H9 (cell line): ENCODE results near the gene JSRP1. TPM values are rescaled to one million over a fixed set of nuclear protein-coding genes. Genes with fewer than 3 reads are reported as not detected.
A peak's percentile ranks its signal among the peaks of the same experiment; 100 is the strongest.

Source experiments
- DNase-seq: peaks from one replicate; pipeline ENCODE4 v3.0.0-alpha.2; 2017
- H2AFZ ChIP-seq: one replicate; pipeline ENCODE4 v1.6.1; 2013; ENCODE audit warnings: mild to moderate bottlenecking, low read length, control low read depth, moderate library complexity
- H2AK5ac ChIP-seq: 2 replicates; pipeline ENCODE4 v1.6.1; 2013; ENCODE audit warnings: low read length, control low read depth, mixed read lengths; ENCODE audit not compliant: insufficient read length
- H2BK120ac ChIP-seq: one replicate; pipeline ENCODE4 v1.6.1; 2013; ENCODE audit warnings: low read depth, mild to moderate bottlenecking, low read length, control low read depth, inconsistent platforms; ENCODE audit not compliant: poor library complexity, severe bottlenecking
- H2BK12ac ChIP-seq: 2 replicates; pipeline ENCODE4 v1.6.1; 2013; ENCODE audit warnings: low read length, control low read depth, mixed read lengths, low read depth; ENCODE audit not compliant: insufficient read length
- H2BK15ac ChIP-seq: 2 replicates; pipeline ENCODE4 v1.6.1; 2013; ENCODE audit warnings: low read depth, low read length, control low read depth
- H2BK20ac ChIP-seq: one replicate; pipeline ENCODE4 v1.6.1; 2013; ENCODE audit warnings: low read depth, mild to moderate bottlenecking, low read length, control low read depth, inconsistent platforms; ENCODE audit not compliant: poor library complexity, severe bottlenecking
- H2BK5ac ChIP-seq: 2 replicates; pipeline ENCODE4 v1.6.1; 2013; ENCODE audit warnings: low read length, control low read depth, mixed read lengths; ENCODE audit not compliant: insufficient read length
- H3K14ac ChIP-seq: 2 replicates; pipeline ENCODE4 v1.6.1; 2013; ENCODE audit warnings: low read length, control low read depth; ENCODE audit not compliant: insufficient read depth
- H3K18ac ChIP-seq: 2 replicates; pipeline ENCODE4 v1.6.1; 2013; ENCODE audit warnings: low read depth, mild to moderate bottlenecking, mixed read lengths, low read length, control low read depth; ENCODE audit not compliant: insufficient read length
- H3K23ac ChIP-seq: 2 replicates; pipeline ENCODE4 v1.6.1; 2013; ENCODE audit warnings: low read length, control low read depth, mixed read lengths, low read depth; ENCODE audit not compliant: insufficient read length
- H3K23me2 ChIP-seq: 2 replicates; pipeline ENCODE4 v1.6.1; 2013; ENCODE audit warnings: low read depth, mild to moderate bottlenecking, mixed read lengths, low read length, control low read depth; ENCODE audit not compliant: insufficient read length, poor library complexity, severe bottlenecking
- H3K27ac ChIP-seq: 2 replicates; pipeline ENCODE4 v1.5.1; 2013; ENCODE audit warnings: low read length, control low read depth, mixed read lengths, low read depth; ENCODE audit not compliant: insufficient read length
- H3K27me3 ChIP-seq: 2 replicates; pipeline ENCODE4 v1.6.1; 2013; ENCODE audit warnings: low read length, control low read depth, inconsistent platforms; ENCODE audit not compliant: insufficient read depth
- H3K4ac ChIP-seq: 2 replicates; pipeline ENCODE4 v1.6.1; 2013; ENCODE audit warnings: low read depth, mild to moderate bottlenecking, control low read depth, inconsistent platforms, low read length, moderate library complexity
- H3K4me1 ChIP-seq: 2 replicates; pipeline ENCODE4 v1.6.1; 2013; ENCODE audit warnings: low read length, control low read depth, inconsistent platforms; ENCODE audit not compliant: insufficient read depth
- H3K4me2 ChIP-seq: 2 replicates; pipeline ENCODE4 v1.6.1; 2013; ENCODE audit warnings: low read length, control low read depth, mixed read lengths; ENCODE audit not compliant: insufficient read length, insufficient read depth
- H3K56ac ChIP-seq: 2 replicates; pipeline ENCODE4 v1.6.1; 2013; ENCODE audit warnings: low read depth, mild to moderate bottlenecking, mixed read lengths, low read length, control low read depth; ENCODE audit not compliant: insufficient read length
- H3K79me1 ChIP-seq: 2 replicates; pipeline ENCODE4 v1.6.1; 2013; ENCODE audit warnings: low read depth, mild to moderate bottlenecking, moderate library complexity, low read length, control low read depth, inconsistent platforms; ENCODE audit not compliant: insufficient read depth, poor library complexity, severe bottlenecking
- H3K79me2 ChIP-seq: 2 replicates; pipeline ENCODE4 v1.6.1; 2013; ENCODE audit warnings: low read length, control low read depth, inconsistent platforms; ENCODE audit not compliant: insufficient read depth
- H3K9ac ChIP-seq: 2 replicates; pipeline ENCODE4 v1.6.1; 2013; ENCODE audit warnings: low read length, control low read depth, mixed read lengths; ENCODE audit not compliant: insufficient read length; ENCODE audit errors: extremely low read depth
- H3K9me3 ChIP-seq: one replicate; pipeline ENCODE4 v1.6.1; 2013; ENCODE audit warnings: low read depth, low read length, inconsistent platforms; ENCODE audit not compliant: control insufficient read depth
- H3T11ph ChIP-seq: one replicate; pipeline ENCODE4 v1.6.1; 2013; ENCODE audit warnings: mild to moderate bottlenecking, low read length, control low read depth, inconsistent platforms
- H4K20me1 ChIP-seq: one replicate; pipeline ENCODE4 v1.6.1; 2013; ENCODE audit not compliant: control insufficient read depth, insufficient read length, insufficient read depth
- H4K5ac ChIP-seq: 2 replicates; pipeline ENCODE4 v1.6.1; 2013; ENCODE audit warnings: low read depth, mild to moderate bottlenecking, mixed read lengths, low read length, control low read depth; ENCODE audit not compliant: insufficient read length
- H4K8ac ChIP-seq: replicated peaks from 2 replicates; pipeline ENCODE4 v1.6.1; 2013; ENCODE audit warnings: low read length, control low read depth, mixed read lengths, low read depth; ENCODE audit not compliant: insufficient read length
- H4K91ac ChIP-seq: 2 replicates; pipeline ENCODE4 v1.6.1; 2013; ENCODE audit warnings: low read depth, mild to moderate bottlenecking, moderate library complexity, mixed read lengths, low read length, control low read depth; ENCODE audit not compliant: insufficient read length
- H3K27ac Mint-ChIP-seq, 3 experiments: 2 replicates in 2 of 3; 3 replicates in 1 of 3; pipeline ENCODE4 v1.8.0; 2020 to 2021; ENCODE audit warnings: mixed read lengths in 3 of 3, mild to moderate bottlenecking in 1 of 3, moderate library complexity in 1 of 3
- H3K27me3 Mint-ChIP-seq: 2 replicates; pipeline ENCODE4 v1.8.0; 2021; ENCODE audit warnings: low read depth, mild to moderate bottlenecking, moderate library complexity, mixed read lengths
- H3K36me3 Mint-ChIP-seq, 3 experiments: 2 replicates in 2 of 3; 3 replicates in 1 of 3; pipeline ENCODE4 v1.8.0; 2020 to 2021; ENCODE audit warnings: low read depth in 3 of 3, mixed read lengths in 3 of 3; ENCODE audit not compliant: insufficient read depth in 1 of 3
- H3K4me1 Mint-ChIP-seq, 2 experiments: 2 replicates each; pipeline ENCODE4 v1.8.0; 2020; ENCODE audit warnings: mixed read lengths in 2 of 2
- H3K4me3 Mint-ChIP-seq, 2 experiments: 2 replicates in 1 of 2; 3 replicates in 1 of 2; pipeline ENCODE4 v1.8.0; 2020 to 2021; ENCODE audit warnings: mild to moderate bottlenecking in 2 of 2, mixed read lengths in 2 of 2, moderate library complexity in 1 of 2
- H3K9me3 Mint-ChIP-seq, 2 experiments: 2 replicates in 1 of 2; 3 replicates in 1 of 2; pipeline ENCODE4 v1.8.0; 2020; ENCODE audit warnings: mild to moderate bottlenecking in 2 of 2, mixed read lengths in 2 of 2, moderate library complexity in 1 of 2
- WGBS: extraction: QIAGEN DNeasy Blood & Tissue Kit; methylation state at CpG from one replicate; pipeline ENCODE4 v1.1.7; 2013; ENCODE audit warnings: missing lambda C conversion rate, low lambda C conversion rate, mixed read lengths; ENCODE audit not compliant: insufficient read length; ENCODE audit errors: extremely low coverage; 5-methylcytosine and 5-hydroxymethylcytosine counted together
- total RNA-seq: library from RNA; stranded (reverse); gene quantifications from 2 replicates; pipeline ENCODE4 v1.2.1, GENCODE V29; 2021
- TF ChIP-seq, protein P1 (sequence below): fragments of 200-600 bp; sonication (generic); conservative IDR thresholded peaks from 3 replicates; pipeline ENCODE4 v1.8.0; 2021; ENCODE audit warnings: antibody characterized with exemption, mild to moderate bottlenecking

JSRP1 gene
- total RNA-seq, 1 experiment from 2014 or later = 0.90 TPM

- peak; percentile 74 for DNase-seq
These were observed 48.0 kb downstream of the JSRP1 start for GRCh38 chr19:2207991-2208860.

More at GRCh38 chr19:2207991-2208860, 48.0 kb downstream of the JSRP1 start:
- H3K23ac ChIP-seq = no peak overlapping the region
- no peak overlapping the region for H4K5ac ChIP-seq
- H2BK120ac ChIP-seq = no peak overlapping the region
- H2BK12ac ChIP-seq = no peak overlapping the region
- H3K4me1 Mint-ChIP-seq = no peaks in the 10 kb centered on the region
- H3K9me3 Mint-ChIP-seq = no peaks in the 10 kb centered on the region
- H3K56ac ChIP-seq = no peak overlapping the region
- H2BK20ac ChIP-seq = no peak overlapping the region
- H3K79me2 ChIP-seq = no peaks in the 10 kb centered on the region
- H3K14ac ChIP-seq = no peak overlapping the region
- H3K27me3 ChIP-seq = no peaks in the 10 kb centered on the region
- H3K9ac ChIP-seq = no peak overlapping the region
- H3K27ac Mint-ChIP-seq = peak overlapping the region in 1 of 3 experiments; percentile 22; a peak in 1 of 7 replicates
- H3K23me2 ChIP-seq = no peaks in the 10 kb centered on the region
- H4K91ac ChIP-seq = no peak overlapping the region
- H3K36me3 Mint-ChIP-seq = peaks cover 19 to 42% (median 40%) of the 10 kb centered on the region in 3 experiments
- no CpG with 5 or more reads among the region's 36 CpGs for WGBS
- H3K4me1 ChIP-seq = no peaks in the 10 kb centered on the region
- TF ChIP-seq, protein P1, sequence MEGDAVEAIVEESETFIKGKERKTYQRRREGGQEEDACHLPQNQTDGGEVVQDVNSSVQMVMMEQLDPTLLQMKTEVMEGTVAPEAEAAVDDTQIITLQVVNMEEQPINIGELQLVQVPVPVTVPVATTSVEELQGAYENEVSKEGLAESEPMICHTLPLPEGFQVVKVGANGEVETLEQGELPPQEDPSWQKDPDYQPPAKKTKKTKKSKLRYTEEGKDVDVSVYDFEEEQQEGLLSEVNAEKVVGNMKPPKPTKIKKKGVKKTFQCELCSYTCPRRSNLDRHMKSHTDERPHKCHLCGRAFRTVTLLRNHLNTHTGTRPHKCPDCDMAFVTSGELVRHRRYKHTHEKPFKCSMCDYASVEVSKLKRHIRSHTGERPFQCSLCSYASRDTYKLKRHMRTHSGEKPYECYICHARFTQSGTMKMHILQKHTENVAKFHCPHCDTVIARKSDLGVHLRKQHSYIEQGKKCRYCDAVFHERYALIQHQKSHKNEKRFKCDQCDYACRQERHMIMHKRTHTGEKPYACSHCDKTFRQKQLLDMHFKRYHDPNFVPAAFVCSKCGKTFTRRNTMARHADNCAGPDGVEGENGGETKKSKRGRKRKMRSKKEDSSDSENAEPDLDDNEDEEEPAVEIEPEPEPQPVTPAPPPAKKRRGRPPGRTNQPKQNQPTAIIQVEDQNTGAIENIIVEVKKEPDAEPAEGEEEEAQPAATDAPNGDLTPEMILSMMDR = peak; percentile 37; the same call in 2 of the 3 replicates
- no peak overlapping the region for H2BK15ac ChIP-seq
- H4K8ac ChIP-seq = no peak overlapping the region
- no peak overlapping the region for H3T11ph ChIP-seq
- H3K4ac ChIP-seq = no peak overlapping the region
- no peaks in the 10 kb centered on the region for H3K27me3 Mint-ChIP-seq
- H3K18ac ChIP-seq = no peak overlapping the region
- H3K4me2 ChIP-seq = no peak overlapping the region
- no peaks in the 10 kb centered on the region for H3K9me3 ChIP-seq
- no peaks in the 10 kb centered on the region for H3K79me1 ChIP-seq
- no peak overlapping the region for H3K4me3 Mint-ChIP-seq
- no peaks in the 10 kb centered on the region for H4K20me1 ChIP-seq
- no peak overlapping the region for H2AK5ac ChIP-seq
- H2BK5ac ChIP-seq = no peak overlapping the region
- no peak overlapping the region for H3K27ac ChIP-seq
- no peak overlapping the region for H2AFZ ChIP-seq
